Measurements from ENCODE around the gene CCDC122. TPM values are rescaled to one million over a fixed set of nuclear protein-coding genes. Genes with fewer than 3 reads are reported as not detected.

Gene CCDC122
- total RNA-seq, 1 experiment from 2014 or later = 5.8 TPM

GRCh38 chr13:43808676-43809075 lies 70.9 kb downstream of the CCDC122 start:
- RAD21 ChIA-PET (ENCODE audit: low non-redundant PET in 1 of 2, low total read pairs in 2 of 2, uncharacterized antibody in 2 of 2, unreplicated experiment in 2 of 2) = no interaction called here
- Histone ChIP-seq H3K9me3 (ENCODE audit: control insufficient read depth in 1 of 2, insufficient read depth in 1 of 2, low read depth in 1 of 2, low read length in 2 of 2) (no peaks in the 10 kb centered on the region), H3K4me2 (ENCODE audit: low read length) (no peak overlapping the region), H3K9ac (ENCODE audit: low read length) (no peak overlapping the region), H4K20me1 (ENCODE audit: insufficient read depth) (no peaks in the 10 kb centered on the region), H3K4me3 (replicated peaks in 1 of 2; ENCODE audit: low read depth in 1 of 2, low read length in 2 of 2) (no peak overlapping the region), H3K9me2 (ENCODE audit: insufficient read depth) (no peaks in the 10 kb centered on the region), H3K27ac (ENCODE audit: low read depth, low read length) (no peak overlapping the region), H3K27me3 (ENCODE audit: insufficient read depth, low read length) (no peaks in the 10 kb centered on the region), H3K4me1 (ENCODE audit: control insufficient read depth in 1 of 2, insufficient read depth in 2 of 2, low read length in 2 of 2) (peaks cover 6 to 13% of the 10 kb centered on the region in 2 experiments), H3K36me3 (ENCODE audit: control insufficient read depth in 1 of 2, insufficient read depth in 2 of 2, low read length in 2 of 2) (no peaks in the 10 kb centered on the region), H2AFZ (ENCODE audit: low read depth, low read length, poor library complexity, severe bottlenecking) (no peak overlapping the region), H3K79me2 (ENCODE audit: insufficient read depth, low read length) (no peaks in the 10 kb centered on the region)
- intact Hi-C loops (cut with micrococcal nuclease) = loop anchor here (10.0 kb wide), 1 partner anchor 1144 kb away; no protein-coding TSS in a partner anchor
- CTCF ChIA-PET = no interaction called here
- DNase-seq (ENCODE audit: low read depth, low spot score) (no peak), ATAC-seq (no peak)
- POLR2A ChIA-PET = no interaction called here
- no peak for TF ChIP-seq CBX3 (IDR thresholded peaks at IDR 0.05; ENCODE audit: low read depth)
- no TSS peak for BruUV-seq (replicated peaks)

GRCh38 chr13:43805681-43806128 lies 73.8 kb downstream of the CCDC122 start:
- Histone ChIP-seq H4K20me1 (ENCODE audit: insufficient read depth) (no peaks in the 10 kb centered on the region), H3K4me2 (ENCODE audit: low read length) (no peak overlapping the region), H3K9ac (ENCODE audit: low read length) (no peak overlapping the region), H3K9me2 (ENCODE audit: insufficient read depth) (no peaks in the 10 kb centered on the region), H3K27me3 (ENCODE audit: insufficient read depth, low read length) (no peaks in the 10 kb centered on the region), H2AFZ (ENCODE audit: low read depth, low read length, poor library complexity, severe bottlenecking) (no peak overlapping the region), H3K79me2 (ENCODE audit: insufficient read depth, low read length) (no peaks in the 10 kb centered on the region), H3K27ac (ENCODE audit: low read depth, low read length) (no peak overlapping the region), H3K4me1 (ENCODE audit: control insufficient read depth in 1 of 2, insufficient read depth in 2 of 2, low read length in 2 of 2) (peaks cover 6 to 19% of the 10 kb centered on the region in 2 experiments), H3K36me3 (ENCODE audit: control insufficient read depth in 1 of 2, insufficient read depth in 2 of 2, low read length in 2 of 2) (no peaks in the 10 kb centered on the region), H3K4me3 (replicated peaks in 1 of 2; ENCODE audit: low read depth in 1 of 2, low read length in 2 of 2) (no peak overlapping the region), H3K9me3 (ENCODE audit: control insufficient read depth in 1 of 2, insufficient read depth in 1 of 2, low read depth in 1 of 2, low read length in 2 of 2) (no peaks in the 10 kb centered on the region)
- TF ChIP-seq POLR2A (IDR thresholded peaks at IDR 0.05; ENCODE audit: borderline replicate concordance, extremely low read depth, insufficient read depth, insufficient read length) (peak; percentile 72), CEBPB (IDR thresholded peaks at IDR 0.05; ENCODE audit: low read depth) (no peak)
- POLR2A ChIA-PET = interaction anchor here (0.6 to 1.3 kb wide), 4 partner anchors 13 to 815 kb away, joined by 3 to 4 read pairs (median 4); no protein-coding TSS in a partner anchor
- CTCF ChIA-PET = interaction anchor here (1.3 to 2.1 kb wide), 4 partner anchors 9 to 720 kb away, joined by 3 to 24 read pairs (median 11); no protein-coding TSS in a partner anchor
- RAD21 ChIA-PET (ENCODE audit: low non-redundant PET in 1 of 2, low total read pairs in 2 of 2, uncharacterized antibody in 2 of 2, unreplicated experiment in 2 of 2) = interaction anchor here in 1 of 2 experiments (1.2 kb wide), 1 partner anchor 721 kb away, joined by 4 read pairs; no protein-coding TSS in a partner anchor
- BruUV-seq (replicated peaks) = no TSS peak
- peak; percentile 46 for ATAC-seq
- intact Hi-C loops (cut with micrococcal nuclease) = loop anchor here (2.0 to 10.0 kb wide), 2 partner anchors 721 to 1141 kb away; no protein-coding TSS in a partner anchor
- DNase-seq (ENCODE audit: low read depth, low spot score) = no peak

Data from HCT116 (cell line).